A549 (cell line): ENCODE data around the gene BRAT1. TPM values are rescaled to one million over a fixed set of nuclear protein-coding genes. Genes with fewer than 3 reads are reported as not detected.

Source experiments
- ATAC-seq, 2 experiments: fragments of 200-7000 bp in 1 of 2; fragments of >200 bp in 1 of 2; cut with Nextera tagmentation in 1 of 2; cut with Tn5 transposase in 1 of 2; 3 replicates each; pipeline versions ENCODE4 v1.8.0 to v1.9.1; 2018 to 2020; ENCODE audit warnings: mild to moderate bottlenecking in 1 of 2, moderate library complexity in 1 of 2
- CTCF ChIA-PET: fragments of 300-600 bp; sonication (Branson Sonifier 250); formaldehyde crosslinking; extraction: SDS; loops from one replicate; lab custom pipeline; 2021; ENCODE audit warnings: antibody characterized with exemption, inconsistent platforms; lab: Yijun Ruan, JAX
- POLR2A ChIA-PET: fragments of 350-600 bp; formaldehyde crosslinking; extraction: SDS; loops from one replicate; lab custom pipeline; 2021; ENCODE audit warnings: antibody characterized with exemption, inconsistent platforms; lab: Yijun Ruan, JAX
- DNase-seq, 2 experiments: peaks; one replicate each; pipeline versions ENCODE4 v3.0.0 to v3.0.0-alpha.2; 2011 to 2016; ENCODE audit warnings: low read depth in 1 of 2, low spot score in 1 of 2
- FAIRE-seq: peaks from 2 replicates; lab custom pipeline; 2011; peaks lifted over from hg19 to GRCh38; lab: Jason Lieb, UNC
- H3K27ac ChIP-seq, 2 experiments: fragments of >200 bp; sonication (Bioruptor Twin); formaldehyde crosslinking; 3 replicates each; pipeline ENCODE4 v1.5.1; 2016 to 2017
- H3K4me1 ChIP-seq: fragments of >200 bp; sonication (Bioruptor Twin); formaldehyde crosslinking; 3 replicates; pipeline ENCODE4 v1.6.1; 2016
- H3K4me2 ChIP-seq: fragments of >200 bp; sonication (Bioruptor Twin); formaldehyde crosslinking; 3 replicates; pipeline ENCODE4 v1.6.1; 2016
- H3K4me3 ChIP-seq: fragments of >200 bp; sonication (Bioruptor Twin); formaldehyde crosslinking; 3 replicates; pipeline ENCODE4 v1.5.1; 2016
- H3K9me3 ChIP-seq: fragments of >200 bp; sonication (Bioruptor Twin); formaldehyde crosslinking; 3 replicates; pipeline ENCODE4 v1.6.1; 2016
- CEBPB ChIP-seq, 2 experiments: fragments of >200 bp in 1 of 2; sonication (Bioruptor Twin) in 1 of 2; formaldehyde crosslinking in 1 of 2; IDR thresholded peaks; 2 replicates each; pipeline ENCODE4 v1.6.1; 2012 to 2016
- EHF ChIP-seq: fragments of 250-450 bp; sonication (Bioruptor Pico); IDR thresholded peaks from 2 replicates; pipeline ENCODE4 v1.5.0; 2020; ENCODE audit warnings: mild to moderate bottlenecking
- EP300 ChIP-seq, 2 experiments: fragments of >200 bp; sonication (Bioruptor Twin); formaldehyde crosslinking; IDR thresholded peaks; 2 replicates in 1 of 2; 3 replicates in 1 of 2; pipeline ENCODE4 v1.6.1; 2016 to 2017
- ESRRA ChIP-seq: fragments of 150-350 bp; IDR thresholded peaks from 2 replicates; pipeline ENCODE4 v1.6.1; 2014; ENCODE audit warnings: mild to moderate bottlenecking, low read length, borderline replicate concordance
- FOSB ChIP-seq: fragments of 250-450 bp; sonication (Bioruptor Pico); IDR thresholded peaks from 2 replicates; pipeline ENCODE4 v1.5.0; 2020; ENCODE audit warnings: mild to moderate bottlenecking, moderate library complexity
- GATA3 ChIP-seq: IDR thresholded peaks from 2 replicates; pipeline ENCODE4 v1.6.1; 2012; ENCODE audit warnings: borderline replicate concordance
- HOXA7 ChIP-seq: fragments of 250-450 bp; sonication (Bioruptor Pico); IDR thresholded peaks from 2 replicates; pipeline ENCODE4 v1.5.0; 2020; ENCODE audit warnings: mild to moderate bottlenecking, moderate library complexity
- HOXB13 ChIP-seq: fragments of 250-450 bp; sonication (Bioruptor Pico); IDR thresholded peaks from 2 replicates; pipeline ENCODE4 v1.5.0; 2020; ENCODE audit warnings: low read depth, mild to moderate bottlenecking, moderate library complexity
- JUN ChIP-seq, 2 experiments: fragments of >200 bp; sonication (Bioruptor Twin); formaldehyde crosslinking; IDR thresholded peaks; 2 replicates in 1 of 2; 3 replicates in 1 of 2; pipeline ENCODE4 v1.6.1; 2016 to 2017
- JUNB ChIP-seq: fragments of >200 bp; sonication (Bioruptor Twin); formaldehyde crosslinking; IDR thresholded peaks from 2 replicates; pipeline ENCODE4 v1.6.1; 2016
- KDM5A ChIP-seq: fragments of 200-600 bp; sonication (generic); IDR thresholded peaks from 2 replicates; pipeline ENCODE4 v1.6.1; 2016; ENCODE audit warnings: antibody characterized with exemption, mild to moderate bottlenecking
- MAFK ChIP-seq: fragments of 450-650 bp; IDR thresholded peaks from 2 replicates; pipeline ENCODE4 v1.6.1; 2014; ENCODE audit not compliant: partially characterized antibody
- MAZ ChIP-seq: fragments of 150-350 bp; IDR thresholded peaks from 2 replicates; pipeline ENCODE4 v1.6.1; 2014; ENCODE audit warnings: antibody characterized with exemption, low read depth, low read length, borderline replicate concordance
- MYC ChIP-seq: IDR thresholded peaks from 2 replicates; pipeline ENCODE4 v1.6.1; 2012; ENCODE audit warnings: mild to moderate bottlenecking, inconsistent platforms, low read length, improper control_type of control experiment, borderline replicate concordance
- NFE2L2 ChIP-seq: fragments of 150-350 bp; conservative IDR thresholded peaks from 2 replicates; pipeline ENCODE4 v1.6.1; 2014; ENCODE audit warnings: low read length
- NPAS2 ChIP-seq: fragments of 250-450 bp; sonication (Bioruptor Pico); IDR thresholded peaks from 2 replicates; pipeline ENCODE4 v1.8.0; 2022; ENCODE audit warnings: mild to moderate bottlenecking, moderate library complexity, borderline replicate concordance
- NR3C1 ChIP-seq: fragments of >200 bp; sonication (Bioruptor Twin); formaldehyde crosslinking; IDR thresholded peaks from 3 replicates; pipeline ENCODE4 v1.6.1; 2017
- PHF8 ChIP-seq: fragments of 200-600 bp; sonication (generic); IDR thresholded peaks from 2 replicates; pipeline ENCODE4 v1.6.1; 2016; ENCODE audit warnings: low read depth, mild to moderate bottlenecking, antibody characterized with exemption, moderate library complexity, borderline replicate concordance
- RFX5 ChIP-seq: fragments of 450-650 bp; IDR thresholded peaks from 2 replicates; pipeline ENCODE4 v1.7.1; 2014; ENCODE audit warnings: antibody characterized with exemption, mild to moderate bottlenecking, moderate library complexity
- SMC3 ChIP-seq: fragments of >200 bp; sonication (Bioruptor Twin); formaldehyde crosslinking; IDR thresholded peaks from 3 replicates; pipeline ENCODE4 v1.6.1; 2018; ENCODE audit warnings: inconsistent platforms
- SREBF2 ChIP-seq: fragments of 450-650 bp; IDR thresholded peaks from 2 replicates; pipeline ENCODE4 v1.6.1; 2014; ENCODE audit warnings: mild to moderate bottlenecking, moderate library complexity
- ZC3H11A ChIP-seq: fragments of 450-650 bp; IDR thresholded peaks from 2 replicates; pipeline ENCODE4 v1.6.1; 2014; ENCODE audit warnings: antibody characterized with exemption, mild to moderate bottlenecking
- WGBS: methylation state at CpG from one replicate; pipeline ENCODE4 v1.1.6; 2017; ENCODE audit errors: missing lambda C conversion rate; 5-methylcytosine and 5-hydroxymethylcytosine counted together
- polyA plus RNA-seq, 4 experiments: library from polyadenylated mRNA; depleted of rRNA in 3 of 4; stranded (reverse); fragments of >200 nt; fragmentation: RNase III in 1 of 4; extraction: RNeasy Plus Mini Kit Qiagen cat#74134 plus additional on column Dnase treatment in 1 of 4; gene quantifications; 2 replicates in 3 of 4; 3 replicates in 1 of 4; pipeline ENCODE4 v1.2.3, GENCODE V29; 2011 to 2017
- TF ChIP-seq, protein P1 (sequence below): fragments of >200 bp; sonication (Bioruptor Twin); formaldehyde crosslinking; IDR thresholded peaks from 3 replicates; pipeline ENCODE4 v1.5.1; 2016
- TF ChIP-seq, protein P2 (sequence below): IDR thresholded peaks from 2 replicates; pipeline ENCODE4 v1.6.1; 2012; ENCODE audit warnings: low read depth, borderline replicate concordance
- TF ChIP-seq, protein P3 (sequence below): fragments of 200-600 bp; sonication (generic); IDR thresholded peaks from 2 replicates; pipeline ENCODE4 v1.6.1; 2016; ENCODE audit warnings: antibody characterized with exemption, mild to moderate bottlenecking, moderate library complexity
- TF ChIP-seq, protein P4 (sequence below): IDR thresholded peaks from 2 replicates; pipeline ENCODE4 v1.6.1; 2012
- TF ChIP-seq, protein P5 (sequence below): fragments of >200 bp; sonication (Bioruptor Twin); formaldehyde crosslinking; IDR thresholded peaks from 3 replicates; pipeline ENCODE4 v1.6.1; 2016
- TF ChIP-seq, protein P6 (sequence below): fragments of 250-450 bp; sonication (Bioruptor Pico); IDR thresholded peaks from 2 replicates; pipeline ENCODE4 v1.5.0; 2021; ENCODE audit warnings: mild to moderate bottlenecking, moderate library complexity, borderline replicate concordance

The BRAT1 gene
- polyA plus RNA-seq, 2 of the 4 experiments (the other 2 are of a cell fraction), result 11.9 to 25.6 TPM

DNA sequence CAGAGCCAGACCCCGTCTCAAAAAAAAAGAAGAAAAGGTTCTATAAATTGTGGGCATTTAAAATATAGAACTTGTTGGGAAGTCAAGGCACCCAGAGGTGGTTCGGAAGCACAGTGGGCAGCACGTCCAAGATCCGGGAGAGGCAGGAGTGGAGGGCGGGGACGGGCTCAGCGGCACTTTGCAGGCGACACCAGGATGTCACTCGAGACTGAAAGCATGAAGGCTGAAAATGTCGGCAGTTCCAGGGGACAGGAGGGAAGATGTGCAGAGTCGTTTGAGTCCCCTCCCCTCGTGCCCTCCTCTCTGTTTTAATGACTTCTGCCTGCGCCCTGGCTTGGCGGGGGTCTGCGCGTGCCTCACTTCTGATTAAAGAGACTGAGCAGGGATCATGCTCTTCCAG is 34.0 kb upstream of the BRAT1 start:
- no peak overlapping the region for H3K27ac ChIP-seq
- 94% methylated on average over 16 of the region's 16 CpGs for WGBS
- ChIA-PET CTCF (interaction anchor here (0.6 to 1.6 kb wide), 5 partner anchors 29 to 121 kb away, joined by 3 to 4 read pairs (median 4); partner anchors contain the start of gene GRIFIN), POLR2A (no interaction called here)
- DNase-seq (no peak), ATAC-seq (no peak), FAIRE-seq (no peak)
- no peak overlapping the region for H3K4me3 ChIP-seq
- H3K4me1 ChIP-seq, result no peaks in the 10 kb centered on the region
- H3K9me3 ChIP-seq, result no peaks in the 10 kb centered on the region
- no peak overlapping the region for H3K4me2 ChIP-seq
- TF ChIP-seq ZC3H11A, result no peak
- TF ChIP-seq, protein P1, sequence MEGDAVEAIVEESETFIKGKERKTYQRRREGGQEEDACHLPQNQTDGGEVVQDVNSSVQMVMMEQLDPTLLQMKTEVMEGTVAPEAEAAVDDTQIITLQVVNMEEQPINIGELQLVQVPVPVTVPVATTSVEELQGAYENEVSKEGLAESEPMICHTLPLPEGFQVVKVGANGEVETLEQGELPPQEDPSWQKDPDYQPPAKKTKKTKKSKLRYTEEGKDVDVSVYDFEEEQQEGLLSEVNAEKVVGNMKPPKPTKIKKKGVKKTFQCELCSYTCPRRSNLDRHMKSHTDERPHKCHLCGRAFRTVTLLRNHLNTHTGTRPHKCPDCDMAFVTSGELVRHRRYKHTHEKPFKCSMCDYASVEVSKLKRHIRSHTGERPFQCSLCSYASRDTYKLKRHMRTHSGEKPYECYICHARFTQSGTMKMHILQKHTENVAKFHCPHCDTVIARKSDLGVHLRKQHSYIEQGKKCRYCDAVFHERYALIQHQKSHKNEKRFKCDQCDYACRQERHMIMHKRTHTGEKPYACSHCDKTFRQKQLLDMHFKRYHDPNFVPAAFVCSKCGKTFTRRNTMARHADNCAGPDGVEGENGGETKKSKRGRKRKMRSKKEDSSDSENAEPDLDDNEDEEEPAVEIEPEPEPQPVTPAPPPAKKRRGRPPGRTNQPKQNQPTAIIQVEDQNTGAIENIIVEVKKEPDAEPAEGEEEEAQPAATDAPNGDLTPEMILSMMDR, result no peak
- TF ChIP-seq, protein P2, sequence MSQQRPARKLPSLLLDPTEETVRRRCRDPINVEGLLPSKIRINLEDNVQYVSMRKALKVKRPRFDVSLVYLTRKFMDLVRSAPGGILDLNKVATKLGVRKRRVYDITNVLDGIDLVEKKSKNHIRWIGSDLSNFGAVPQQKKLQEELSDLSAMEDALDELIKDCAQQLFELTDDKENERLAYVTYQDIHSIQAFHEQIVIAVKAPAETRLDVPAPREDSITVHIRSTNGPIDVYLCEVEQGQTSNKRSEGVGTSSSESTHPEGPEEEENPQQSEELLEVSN, result no peak
- TF ChIP-seq SREBF2, result no peak
- TF ChIP-seq NPAS2 (CRISPR knock-in tag), result no peak
- no peak for TF ChIP-seq MAFK
- no peak for TF ChIP-seq CEBPB (IDR thresholded peaks at IDR 0.05)
- TF ChIP-seq, protein P3, sequence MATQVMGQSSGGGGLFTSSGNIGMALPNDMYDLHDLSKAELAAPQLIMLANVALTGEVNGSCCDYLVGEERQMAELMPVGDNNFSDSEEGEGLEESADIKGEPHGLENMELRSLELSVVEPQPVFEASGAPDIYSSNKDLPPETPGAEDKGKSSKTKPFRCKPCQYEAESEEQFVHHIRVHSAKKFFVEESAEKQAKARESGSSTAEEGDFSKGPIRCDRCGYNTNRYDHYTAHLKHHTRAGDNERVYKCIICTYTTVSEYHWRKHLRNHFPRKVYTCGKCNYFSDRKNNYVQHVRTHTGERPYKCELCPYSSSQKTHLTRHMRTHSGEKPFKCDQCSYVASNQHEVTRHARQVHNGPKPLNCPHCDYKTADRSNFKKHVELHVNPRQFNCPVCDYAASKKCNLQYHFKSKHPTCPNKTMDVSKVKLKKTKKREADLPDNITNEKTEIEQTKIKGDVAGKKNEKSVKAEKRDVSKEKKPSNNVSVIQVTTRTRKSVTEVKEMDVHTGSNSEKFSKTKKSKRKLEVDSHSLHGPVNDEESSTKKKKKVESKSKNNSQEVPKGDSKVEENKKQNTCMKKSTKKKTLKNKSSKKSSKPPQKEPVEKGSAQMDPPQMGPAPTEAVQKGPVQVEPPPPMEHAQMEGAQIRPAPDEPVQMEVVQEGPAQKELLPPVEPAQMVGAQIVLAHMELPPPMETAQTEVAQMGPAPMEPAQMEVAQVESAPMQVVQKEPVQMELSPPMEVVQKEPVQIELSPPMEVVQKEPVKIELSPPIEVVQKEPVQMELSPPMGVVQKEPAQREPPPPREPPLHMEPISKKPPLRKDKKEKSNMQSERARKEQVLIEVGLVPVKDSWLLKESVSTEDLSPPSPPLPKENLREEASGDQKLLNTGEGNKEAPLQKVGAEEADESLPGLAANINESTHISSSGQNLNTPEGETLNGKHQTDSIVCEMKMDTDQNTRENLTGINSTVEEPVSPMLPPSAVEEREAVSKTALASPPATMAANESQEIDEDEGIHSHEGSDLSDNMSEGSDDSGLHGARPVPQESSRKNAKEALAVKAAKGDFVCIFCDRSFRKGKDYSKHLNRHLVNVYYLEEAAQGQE, result no peak
- TF ChIP-seq MYC, result no peak
- no peak for TF ChIP-seq NR3C1
- TF ChIP-seq, protein P4, sequence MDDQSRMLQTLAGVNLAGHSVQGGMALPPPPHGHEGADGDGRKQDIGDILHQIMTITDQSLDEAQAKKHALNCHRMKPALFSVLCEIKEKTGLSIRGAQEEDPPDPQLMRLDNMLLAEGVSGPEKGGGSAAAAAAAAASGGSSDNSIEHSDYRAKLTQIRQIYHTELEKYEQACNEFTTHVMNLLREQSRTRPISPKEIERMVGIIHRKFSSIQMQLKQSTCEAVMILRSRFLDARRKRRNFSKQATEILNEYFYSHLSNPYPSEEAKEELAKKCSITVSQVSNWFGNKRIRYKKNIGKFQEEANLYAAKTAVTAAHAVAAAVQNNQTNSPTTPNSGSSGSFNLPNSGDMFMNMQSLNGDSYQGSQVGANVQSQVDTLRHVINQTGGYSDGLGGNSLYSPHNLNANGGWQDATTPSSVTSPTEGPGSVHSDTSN, result no peak
- no peak for TF ChIP-seq JUNB
- no peak for TF ChIP-seq EHF (CRISPR knock-in tag)
- TF ChIP-seq PHF8, result no peak
- TF ChIP-seq KDM5A, result no peak
- no peak for TF ChIP-seq MAZ
- no peak for TF ChIP-seq NFE2L2
- TF ChIP-seq, all 56 proteins: peak for 0

DNA sequence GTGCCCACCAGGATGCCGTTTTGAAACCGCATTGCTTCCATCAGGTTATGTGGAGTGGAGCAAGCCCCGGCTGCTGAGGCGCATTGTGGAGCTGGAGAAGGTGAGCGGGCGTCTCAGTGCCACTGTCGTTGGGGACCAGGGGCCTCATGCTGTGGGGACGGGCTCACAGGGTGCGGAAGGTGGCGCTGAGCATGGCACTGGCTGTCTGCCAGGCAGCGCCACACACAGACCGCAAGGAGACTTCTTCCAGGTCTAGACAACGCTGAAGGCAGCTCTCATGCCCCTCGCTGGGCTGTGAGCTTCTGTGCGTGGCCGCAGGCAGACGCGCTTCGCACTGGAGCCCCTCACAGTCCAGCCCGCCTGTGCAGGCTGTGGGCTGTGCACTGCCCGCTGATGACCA is 32.5 kb upstream of the BRAT1 start:
- no peak overlapping the region for H3K4me3 ChIP-seq
- 94% methylated on average over 14 of the region's 21 CpGs for WGBS
- H3K4me2 ChIP-seq, result no peak overlapping the region
- H3K4me1 ChIP-seq, result no peaks in the 10 kb centered on the region
- ChIA-PET POLR2A (no interaction called here), CTCF (no interaction called here)
- H3K9me3 ChIP-seq, result no peaks in the 10 kb centered on the region
- no peak overlapping the region for H3K27ac ChIP-seq
- no peak for FAIRE-seq
- ATAC-seq, result no peak
- no peak for DNase-seq
- no peak for TF ChIP-seq GATA3
- TF ChIP-seq CEBPB (IDR thresholded peaks at IDR 0.05), result no peak
- TF ChIP-seq HOXA7 (CRISPR knock-in tag), result no peak
- no peak for TF ChIP-seq SMC3
- TF ChIP-seq FOSB, result no peak
- TF ChIP-seq, protein P4, result no peak
- no peak for TF ChIP-seq JUN (IDR thresholded peaks at IDR 0.05)
- TF ChIP-seq ESRRA, result no peak
- no peak for TF ChIP-seq RFX5
- TF ChIP-seq EP300 (IDR thresholded peaks at IDR 0.05), result no peak
- TF ChIP-seq, protein P5, sequence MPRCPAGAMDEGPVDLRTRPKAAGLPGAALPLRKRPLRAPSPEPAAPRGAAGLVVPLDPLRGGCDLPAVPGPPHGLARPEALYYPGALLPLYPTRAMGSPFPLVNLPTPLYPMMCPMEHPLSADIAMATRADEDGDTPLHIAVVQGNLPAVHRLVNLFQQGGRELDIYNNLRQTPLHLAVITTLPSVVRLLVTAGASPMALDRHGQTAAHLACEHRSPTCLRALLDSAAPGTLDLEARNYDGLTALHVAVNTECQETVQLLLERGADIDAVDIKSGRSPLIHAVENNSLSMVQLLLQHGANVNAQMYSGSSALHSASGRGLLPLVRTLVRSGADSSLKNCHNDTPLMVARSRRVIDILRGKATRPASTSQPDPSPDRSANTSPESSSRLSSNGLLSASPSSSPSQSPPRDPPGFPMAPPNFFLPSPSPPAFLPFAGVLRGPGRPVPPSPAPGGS, result no peak
- TF ChIP-seq, protein P6, sequence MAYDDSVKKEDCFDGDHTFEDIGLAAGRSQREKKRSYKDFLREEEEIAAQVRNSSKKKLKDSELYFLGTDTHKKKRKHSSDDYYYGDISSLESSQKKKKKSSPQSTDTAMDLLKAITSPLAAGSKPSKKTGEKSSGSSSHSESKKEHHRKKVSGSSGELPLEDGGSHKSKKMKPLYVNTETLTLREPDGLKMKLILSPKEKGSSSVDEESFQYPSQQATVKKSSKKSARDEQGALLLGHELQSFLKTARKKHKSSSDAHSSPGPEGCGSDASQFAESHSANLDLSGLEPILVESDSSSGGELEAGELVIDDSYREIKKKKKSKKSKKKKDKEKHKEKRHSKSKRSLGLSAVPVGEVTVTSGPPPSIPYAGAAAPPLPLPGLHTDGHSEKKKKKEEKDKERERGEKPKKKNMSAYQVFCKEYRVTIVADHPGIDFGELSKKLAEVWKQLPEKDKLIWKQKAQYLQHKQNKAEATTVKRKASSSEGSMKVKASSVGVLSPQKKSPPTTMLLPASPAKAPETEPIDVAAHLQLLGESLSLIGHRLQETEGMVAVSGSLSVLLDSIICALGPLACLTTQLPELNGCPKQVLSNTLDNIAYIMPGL (CRISPR knock-in tag), result no peak
- TF ChIP-seq HOXB13 (CRISPR knock-in tag), result no peak
